ENCODE results near the gene RAC2.

Gene RAC2

GRCh38 chr22:37275622-37276021 is 31.6 kb upstream of the RAC2 start:
- no peak for DNase-seq (ENCODE audit: low read depth in 2 of 2)

DNA sequence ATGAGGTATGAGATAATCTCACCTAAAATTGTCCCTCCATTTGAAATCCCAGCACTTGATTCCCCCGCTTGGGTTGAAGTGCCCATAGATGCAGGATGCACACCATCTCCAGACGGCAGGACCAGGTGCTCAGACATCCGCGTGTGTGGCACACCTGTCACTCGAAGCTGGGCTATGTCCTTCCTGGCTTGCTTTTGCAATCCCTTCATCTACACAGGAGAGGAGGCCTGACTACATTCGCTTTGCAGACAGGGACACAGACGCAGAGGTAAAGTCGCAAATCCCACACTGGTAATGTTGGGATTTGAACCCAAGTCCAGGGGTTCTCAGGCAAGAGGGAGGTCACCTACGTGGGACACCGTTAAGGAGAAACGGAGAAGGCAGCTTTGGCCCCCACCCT is 31.1 kb upstream of the RAC2 start:
- no peak for DNase-seq (ENCODE audit: low read depth in 2 of 2)

DNA sequence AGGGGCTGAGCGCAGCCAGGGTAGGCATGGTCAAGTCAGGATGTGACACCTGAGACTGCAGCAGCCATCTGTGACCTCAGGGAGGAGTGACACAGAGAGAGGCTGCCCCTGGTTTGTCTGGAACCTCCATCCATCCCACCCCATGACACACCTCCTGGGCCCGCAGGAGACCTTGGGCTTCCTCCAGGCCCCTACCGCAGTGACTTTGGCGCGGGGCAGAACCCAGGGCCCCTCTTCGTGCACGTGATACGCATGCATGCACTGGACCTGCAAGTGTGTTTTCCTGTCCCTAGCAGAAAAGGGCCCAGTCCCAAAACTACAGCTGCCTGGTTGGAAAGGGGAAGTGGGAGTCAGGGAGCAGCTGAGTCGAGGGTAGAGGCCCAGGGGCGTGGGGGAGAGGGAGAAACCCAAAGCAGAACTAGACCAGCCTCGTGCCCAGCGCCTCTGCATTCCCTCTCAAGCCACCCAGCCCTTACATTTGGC is 30.4 kb upstream of the RAC2 start:
- no peak for DNase-seq (ENCODE audit: low read depth in 2 of 2)

DNA sequence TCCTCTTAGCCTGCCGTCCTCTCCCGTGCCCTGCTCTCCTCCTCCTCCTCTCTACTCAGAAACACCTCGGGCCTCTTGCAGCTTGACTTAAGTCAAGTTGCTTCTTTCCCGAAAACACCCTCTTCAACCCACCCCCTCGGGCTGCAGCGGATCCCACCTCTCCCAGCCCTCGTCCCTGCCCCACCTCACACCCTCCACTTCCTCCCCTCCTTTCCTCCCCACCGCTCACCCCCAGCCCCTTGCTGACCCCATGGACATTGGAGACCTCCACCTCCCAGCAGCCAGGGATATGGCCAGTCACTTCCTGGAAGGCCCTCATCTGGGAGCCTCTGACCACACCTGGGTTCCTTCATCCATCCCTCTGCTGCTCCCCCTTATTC is 29.8 kb upstream of the RAC2 start:
- DNase-seq (ENCODE audit: low read depth in 2 of 2), result no peak

- DNase-seq (ENCODE audit: low read depth in 2 of 2), result no peak
Observed at GRCh38 chr22:37273126-37273845, 29.2 kb upstream of the RAC2 start.

DNA sequence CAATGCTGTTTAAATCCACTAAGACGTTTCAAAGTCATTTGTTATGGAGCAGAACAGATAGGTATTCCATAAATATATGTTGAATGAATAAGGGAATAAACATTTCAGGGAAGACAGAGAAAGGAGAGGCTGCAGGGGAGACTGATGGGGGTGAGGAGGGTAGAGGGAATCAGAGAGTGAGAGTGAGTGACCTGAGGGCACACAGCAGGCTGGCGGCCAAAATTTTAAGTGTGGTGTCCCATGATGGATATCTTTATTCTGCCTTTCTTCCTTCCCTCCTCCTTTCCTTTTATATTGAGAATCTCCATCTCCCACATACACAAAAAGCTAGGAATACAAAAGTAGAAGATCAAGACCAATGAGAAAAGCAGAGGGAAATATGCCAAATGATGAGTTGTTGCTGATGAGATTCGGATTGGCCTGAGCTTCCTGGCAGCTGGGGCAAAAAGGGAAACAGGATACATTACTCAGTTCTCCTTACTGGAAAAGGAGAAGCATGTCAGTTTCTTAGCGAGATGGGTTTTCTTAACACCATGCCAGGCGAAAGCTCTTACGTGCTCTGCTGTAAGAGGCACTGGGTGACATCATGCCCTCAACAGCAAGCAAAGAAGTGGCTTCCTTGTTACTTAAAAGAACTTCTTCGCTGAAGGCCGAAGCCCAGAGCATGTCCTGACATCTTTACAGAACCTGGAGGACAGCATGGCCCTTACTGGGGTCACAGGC is 27.0 kb upstream of the RAC2 start:
- DNase-seq (ENCODE audit: low read depth in 2 of 2), result no peak

DNA sequence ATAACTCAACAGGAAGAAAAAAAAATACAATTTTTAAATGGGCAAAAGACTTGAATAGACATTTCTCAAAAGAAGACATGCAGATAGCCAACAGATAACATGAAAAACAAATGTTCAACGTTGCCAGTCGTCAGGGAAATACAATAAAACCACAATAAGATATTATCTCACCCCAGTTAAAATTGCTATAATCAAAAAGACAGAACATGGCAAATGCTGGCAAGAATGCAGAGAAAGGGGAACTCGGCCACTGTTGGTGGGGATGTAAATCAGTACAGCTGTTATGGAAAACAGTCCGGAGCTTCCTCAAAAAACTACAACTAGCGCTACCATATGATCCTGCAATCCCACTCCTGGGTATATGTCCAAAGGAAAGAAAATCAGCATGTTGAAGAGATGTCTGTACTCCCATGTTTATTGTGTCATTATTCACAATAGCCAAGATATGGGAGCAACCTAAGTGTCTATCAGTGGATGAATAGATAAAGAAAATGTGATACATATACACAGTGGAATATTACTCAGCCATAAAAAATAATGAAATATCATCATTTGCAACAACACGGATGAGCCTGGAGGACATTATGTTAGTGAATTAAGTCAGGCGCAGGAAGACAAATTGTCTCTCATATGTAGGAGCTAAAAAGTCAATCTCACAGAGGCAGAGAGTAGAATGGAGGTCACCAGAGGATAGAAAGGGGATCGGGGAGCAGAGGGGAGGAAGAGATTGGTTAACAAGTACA is 26.0 kb upstream of the RAC2 start:
- DNase-seq (ENCODE audit: low read depth in 2 of 2), result no peak

DNA sequence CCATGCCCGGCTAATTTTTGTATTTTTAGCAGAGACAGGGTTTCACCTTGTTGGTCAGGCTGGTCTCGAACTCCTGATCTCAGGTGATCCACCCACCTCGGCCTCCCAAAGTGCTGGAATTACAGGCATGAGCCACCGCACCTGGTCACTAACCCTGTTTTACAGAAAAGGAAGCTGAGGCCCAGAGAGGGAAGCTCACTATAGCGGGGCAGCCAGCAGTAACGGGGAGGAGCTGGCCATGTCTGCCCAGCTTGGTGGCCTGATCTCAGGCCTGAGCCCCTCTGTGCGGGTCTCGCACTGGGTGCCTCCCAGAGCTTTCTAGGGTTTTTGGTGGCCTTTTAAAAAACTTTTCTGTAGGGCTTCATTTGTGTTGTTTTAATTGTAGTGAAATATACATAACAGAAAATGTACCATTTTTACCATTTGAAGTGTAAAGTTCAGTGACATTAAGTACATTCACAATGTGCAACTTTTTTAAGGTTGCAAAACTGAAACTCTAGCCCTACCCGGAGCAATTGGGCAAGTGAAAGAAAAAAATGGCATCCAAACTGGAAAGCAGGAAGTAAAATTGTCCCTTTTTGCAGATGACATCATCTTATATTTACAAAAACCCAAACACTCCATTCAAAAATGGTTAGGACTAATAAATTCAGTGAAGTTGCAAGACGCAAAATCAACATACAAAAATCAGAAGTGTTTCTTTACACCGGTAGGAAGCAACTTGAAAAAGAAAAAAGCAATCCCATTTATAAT is 23.8 kb upstream of the RAC2 start:
- DNase-seq (ENCODE audit: low read depth in 2 of 2), result no peak

DNA sequence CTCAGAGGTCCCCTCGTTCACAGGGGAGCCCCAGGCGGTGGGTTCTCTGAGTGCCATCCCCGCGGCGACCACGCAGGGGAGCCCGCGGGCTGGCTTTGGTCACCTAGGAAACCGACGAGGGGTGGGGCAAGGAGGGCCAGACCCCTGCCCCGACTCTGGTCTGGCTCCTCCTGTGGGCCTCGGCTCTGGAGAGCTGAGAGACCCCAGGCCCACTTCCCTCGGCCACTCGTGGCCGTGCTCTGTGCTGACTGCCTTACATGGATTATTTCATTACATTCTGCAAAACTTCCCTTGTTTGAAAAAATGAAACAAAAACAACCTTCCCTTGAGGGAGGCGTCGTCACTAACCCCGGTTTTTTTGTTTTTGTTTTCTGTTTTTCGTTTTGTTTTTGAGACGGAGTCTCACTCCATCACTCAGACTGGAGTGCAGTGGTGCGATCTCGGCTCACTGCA is 23.1 kb upstream of the RAC2 start:
- peak; percentile 41 to 57 for DNase-seq (ENCODE audit: low read depth in 2 of 2)

DNA sequence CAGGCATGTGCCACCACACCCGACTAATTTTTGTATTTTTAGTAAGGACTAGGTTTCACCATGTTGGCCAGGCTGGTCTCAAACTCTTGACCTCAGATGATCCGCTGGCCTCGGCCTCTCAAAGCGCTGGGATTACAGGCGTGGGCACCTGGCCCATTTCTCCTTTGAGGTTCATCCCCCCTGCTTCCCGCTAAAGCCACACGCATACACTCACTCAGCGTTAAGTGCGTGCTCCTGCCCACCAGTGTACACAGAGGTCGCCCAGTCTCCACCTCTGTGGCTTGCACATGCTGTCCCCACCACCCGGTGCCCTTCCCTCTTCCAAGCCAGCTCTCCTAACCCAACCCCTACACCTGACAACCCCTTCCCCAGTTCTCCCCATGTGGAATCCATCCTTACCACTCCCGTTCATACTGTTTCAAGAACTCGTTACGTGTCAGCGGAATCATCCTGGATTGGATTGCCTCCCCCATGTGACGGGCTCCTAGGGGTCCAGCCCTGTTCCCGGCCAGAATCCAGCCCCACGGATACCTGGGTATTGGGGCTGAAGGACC is 22.6 kb upstream of the RAC2 start:
- DNase-seq (ENCODE audit: low read depth in 2 of 2), result no peak

DNA sequence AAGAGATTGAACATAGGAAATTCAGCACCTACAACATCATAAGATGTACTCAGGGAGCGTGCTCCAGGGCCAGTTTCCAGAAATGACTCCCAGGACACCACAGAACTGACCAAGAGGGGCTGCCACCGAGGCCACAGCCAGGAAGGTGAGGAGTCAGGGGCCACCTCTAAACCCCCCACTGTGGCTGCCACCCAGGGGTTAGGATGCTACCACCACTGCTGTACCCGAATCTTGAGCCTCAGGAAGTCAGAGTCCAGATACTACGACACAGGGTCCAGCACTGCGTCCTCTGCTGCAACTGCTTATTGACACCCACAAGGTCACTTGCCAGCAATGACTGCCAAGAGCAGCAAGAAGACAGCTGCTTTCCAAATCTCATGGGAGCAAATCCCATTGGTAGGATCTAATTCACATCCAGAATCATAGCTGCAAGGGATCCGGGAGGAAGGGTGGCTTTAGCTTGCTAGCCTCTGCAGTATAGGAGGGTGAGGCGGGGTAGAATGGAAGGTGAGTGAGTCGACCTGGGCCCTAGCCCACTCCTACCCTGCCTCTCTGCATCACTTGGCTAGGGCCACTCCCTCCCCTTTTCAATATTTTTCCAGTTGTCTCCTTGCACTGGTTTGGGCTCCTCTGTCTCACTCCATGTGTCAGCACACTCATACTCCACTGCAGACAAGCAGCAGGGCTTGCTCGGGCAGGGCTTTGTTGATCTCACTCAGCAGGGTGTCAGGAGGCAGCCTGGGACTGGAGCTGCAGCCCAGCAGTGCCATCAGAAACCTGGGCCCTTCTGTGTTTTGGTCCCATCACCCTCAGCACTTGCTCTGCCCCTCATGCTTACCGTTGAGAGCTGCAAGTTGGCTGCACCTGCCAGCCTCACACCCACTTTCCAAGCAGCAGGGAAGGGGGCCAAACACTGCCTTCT is 20.2 kb upstream of the RAC2 start:
- no peak for DNase-seq (ENCODE audit: low read depth in 2 of 2)

GRCh38 chr22:37262346-37262745 is 18.3 kb upstream of the RAC2 start:
- no peak for DNase-seq (ENCODE audit: low read depth in 2 of 2)

- DNase-seq (ENCODE audit: low read depth in 2 of 2), result peak in 1 of 2 experiments; percentile 51
Observed at GRCh38 chr22:37260901-37261336, 16.9 kb upstream of the RAC2 start.

DNA sequence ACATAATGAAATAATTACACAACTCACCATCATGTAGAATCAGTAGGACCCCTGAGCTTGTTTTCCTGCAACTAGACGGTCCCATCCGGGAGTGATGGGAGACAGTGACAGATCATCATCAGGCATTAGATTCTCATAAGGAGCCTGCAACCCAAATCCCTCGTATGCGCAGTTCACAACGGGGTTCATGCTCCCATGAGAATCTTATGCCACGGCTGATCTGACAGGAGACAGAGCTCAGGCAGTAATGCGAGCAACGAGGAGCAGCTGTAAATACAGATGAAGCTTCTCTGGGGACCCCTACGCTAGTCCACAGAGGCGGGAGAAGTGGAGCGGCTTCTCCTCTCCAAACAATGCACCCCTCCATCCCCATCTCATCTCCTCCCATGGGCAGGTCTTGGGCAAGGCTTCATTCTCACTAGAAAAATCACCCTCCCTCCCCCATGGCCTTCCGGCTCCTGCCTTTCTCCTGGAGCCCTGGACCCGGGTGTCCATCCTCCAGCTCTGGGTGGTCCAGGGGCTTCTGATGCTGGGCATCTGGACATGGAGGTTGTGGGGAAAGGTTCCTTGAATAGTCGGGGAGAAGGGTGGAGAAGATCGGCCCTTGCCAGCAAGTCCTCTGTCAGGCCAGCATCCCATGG is 16.2 kb upstream of the RAC2 start:
- no peak for DNase-seq (ENCODE audit: low read depth in 2 of 2)

DNA sequence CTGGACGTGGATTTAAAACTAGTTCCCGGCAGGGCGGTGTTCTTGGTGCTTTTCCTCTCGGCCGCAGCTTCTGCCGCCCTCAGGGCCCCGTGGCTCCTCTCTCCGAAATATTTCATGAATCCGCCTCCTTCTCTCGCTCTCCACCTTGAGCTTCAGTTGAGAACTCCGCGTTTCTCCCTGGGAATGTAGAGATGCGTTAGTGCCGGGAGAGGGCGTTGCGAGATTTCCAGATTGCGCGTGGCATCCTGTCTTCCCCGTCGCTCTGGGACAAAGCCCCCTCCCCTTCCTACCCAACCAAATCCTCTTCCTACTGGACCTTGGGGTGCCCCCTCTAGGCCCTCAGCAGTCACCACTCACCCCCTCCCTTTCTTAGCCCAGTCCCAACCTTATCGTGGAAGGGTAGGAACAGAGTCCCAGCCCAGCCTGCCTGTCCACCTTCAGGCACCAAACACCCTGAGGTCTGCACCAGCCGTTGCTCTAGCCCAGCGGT is 15.5 kb upstream of the RAC2 start:
- DNase-seq (ENCODE audit: low read depth in 2 of 2), result no peak

GRCh38 chr22:37258753-37259401 is 14.8 kb upstream of the RAC2 start:
- DNase-seq (ENCODE audit: low read depth in 2 of 2), result no peak

GRCh38 chr22:37258005-37258752 is 14.1 kb upstream of the RAC2 start:
- DNase-seq (ENCODE audit: low read depth in 2 of 2), result no peak

DNA sequence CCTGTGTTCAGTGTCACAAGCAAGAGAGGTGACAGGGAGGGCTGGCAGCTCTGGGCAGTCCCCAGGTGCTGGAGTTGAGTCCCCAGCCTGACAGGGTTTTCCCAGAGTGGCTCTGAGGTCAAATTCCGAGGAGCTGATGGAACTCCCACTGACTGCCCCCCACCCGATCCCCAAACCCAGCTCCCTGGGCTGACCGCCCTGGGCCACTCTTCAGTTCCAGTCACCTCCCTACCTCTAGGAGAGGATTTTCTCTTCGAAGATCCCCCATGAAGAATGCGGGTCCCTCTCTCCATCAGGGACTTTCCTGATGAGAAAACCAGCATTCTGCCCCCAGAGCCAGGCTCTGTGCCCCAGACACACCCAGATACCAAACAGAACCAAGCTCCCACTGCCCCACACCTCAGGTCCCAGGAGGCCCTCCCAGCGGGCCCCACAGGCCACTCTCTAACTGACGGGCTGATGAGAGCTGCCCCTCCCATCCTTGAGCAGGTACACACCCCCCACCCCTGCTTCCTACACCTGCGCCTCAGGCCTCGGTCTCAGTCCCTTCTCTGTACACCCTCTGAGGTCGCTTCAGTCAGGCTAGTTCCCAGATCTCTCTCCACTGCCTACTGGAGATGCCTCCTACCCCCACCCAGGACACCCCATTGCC is 12.1 kb upstream of the RAC2 start:
- DNase-seq (ENCODE audit: low read depth in 2 of 2), result no peak
